Stomach (tissue), 4 donors: ENCODE results near the gene ANKRD18A.

ENCODE experiments used
- CTCF ChIP-seq, 7 experiments: fragments of 450-650 bp in 4 of 7; fragments of 200-600 bp in 3 of 7; sonication (generic) in 3 of 7; IDR thresholded peaks; one replicate each; pipeline ENCODE4 v1.5.1; 2016 to 2019; ENCODE audit warnings: antibody characterized with exemption in 7 of 7, control low read depth in 2 of 7, mild to moderate bottlenecking in 1 of 7
- POLR2AphosphoS5 ChIP-seq, 3 donors: sonication (generic); formaldehyde crosslinking; IDR thresholded peaks; one replicate each; pipeline ENCODE4 v1.6.1; 2016; ENCODE audit warnings: antibody characterized with exemption in 3 of 3

- no peak for TF ChIP-seq CTCF (IDR thresholded peaks at IDR 0.05)
- no peak for TF ChIP-seq POLR2AphosphoS5 (IDR thresholded peaks at IDR 0.05)
Observed at GRCh38 chr9:38642951-38643814, 22.8 kb upstream of the ANKRD18A start.
